Immature natural killer cell (primary cell): ENCODE data around the gene CYP46A1. TPM values are rescaled to one million over a fixed set of nuclear protein-coding genes. Genes with fewer than 3 reads are reported as not detected.

ENCODE experiments used
- DNase-seq, 3 donors: peaks; one replicate each; pipeline ENCODE4 v3.0.0; 2022; ENCODE audit warnings: mixed read lengths in 1 of 3
- H3K27ac Mint-ChIP-seq, 6 donors: one replicate each; pipeline ENCODE4 v1.8.0; 2020; ENCODE audit warnings: mixed read lengths in 6 of 6, mild to moderate bottlenecking in 5 of 6, inconsistent platforms in 4 of 6, moderate library complexity in 3 of 6
- H3K27me3 Mint-ChIP-seq, 3 donors: one replicate each; pipeline ENCODE4 v1.8.0; 2020 to 2021; ENCODE audit warnings: low read depth in 3 of 3, mild to moderate bottlenecking in 3 of 3, mixed read lengths in 3 of 3, moderate library complexity in 3 of 3, inconsistent platforms in 1 of 3
- H3K36me3 Mint-ChIP-seq, 3 donors: one replicate each; pipeline ENCODE4 v1.8.0; 2020; ENCODE audit warnings: mixed read lengths in 3 of 3, inconsistent platforms in 2 of 3, mild to moderate bottlenecking in 2 of 3
- H3K4me1 Mint-ChIP-seq, 2 donors: one replicate each; pipeline ENCODE4 v1.8.0; 2020; ENCODE audit warnings: inconsistent platforms in 2 of 2, mild to moderate bottlenecking in 2 of 2, mixed read lengths in 2 of 2, moderate library complexity in 1 of 2
- H3K4me3 Mint-ChIP-seq, 5 donors: one replicate each; pipeline ENCODE4 v1.8.0; 2020; ENCODE audit warnings: mild to moderate bottlenecking in 5 of 5, mixed read lengths in 5 of 5, inconsistent platforms in 3 of 5, moderate library complexity in 3 of 5
- H3K9me3 Mint-ChIP-seq, 6 donors: one replicate each; pipeline ENCODE4 v1.8.0; 2020; ENCODE audit warnings: mild to moderate bottlenecking in 6 of 6, mixed read lengths in 6 of 6, inconsistent platforms in 4 of 6, moderate library complexity in 3 of 6
- polyA plus RNA-seq, 3 donors: library from polyadenylated mRNA; unstranded; fragments of 300-500 nt; fragmentation: Illumina TruSeq; gene quantifications; one replicate each; pipeline ENCODE4 v1.2.3, GENCODE V29; 2021

CYP46A1 gene
- polyA plus RNA-seq, 3 donors from 2014 or later, result not detected

- no peak overlapping the region for H3K27ac Mint-ChIP-seq
- peaks cover 0 to 3% (median 0%) of the 10 kb centered on the region in 6 donors for H3K9me3 Mint-ChIP-seq
- H3K27me3 Mint-ChIP-seq, result peaks cover 8 to 16% (median 9%) of the 10 kb centered on the region in 3 donors
- H3K4me1 Mint-ChIP-seq, result peaks cover 9 to 11% of the 10 kb centered on the region in 2 donors
- H3K4me3 Mint-ChIP-seq, result peak overlapping the region in 4 of 5 donors; percentile 26 to 56 (median 40)
- no peaks in the 10 kb centered on the region for H3K36me3 Mint-ChIP-seq
- no peak for DNase-seq
These were observed 2.3 kb upstream of the CYP46A1 start for GRCh38 chr14:99681832-99682148.

- H3K36me3 Mint-ChIP-seq, result no peaks in the 10 kb centered on the region
- H3K4me3 Mint-ChIP-seq, result peak overlapping the region; percentile 87 to 97 (median 93)
- peaks cover 8 to 19% (median 9%) of the 10 kb centered on the region in 3 donors for H3K27me3 Mint-ChIP-seq
- peak; percentile 74 to 81 (median 76) for DNase-seq
- H3K4me1 Mint-ChIP-seq, result peaks cover 9 to 10% of the 10 kb centered on the region in 2 donors
- H3K27ac Mint-ChIP-seq, result peak overlapping the region; percentile 24 to 88 (median 52)
- peaks cover 0 to 3% (median 0%) of the 10 kb centered on the region in 6 donors for H3K9me3 Mint-ChIP-seq
These were observed 1.1 kb upstream of the CYP46A1 start for GRCh38 chr14:99682809-99683618.

- no peaks in the 10 kb centered on the region for H3K36me3 Mint-ChIP-seq
- peaks cover 10 to 24% (median 16%) of the 10 kb centered on the region in 3 donors for H3K27me3 Mint-ChIP-seq
- H3K4me1 Mint-ChIP-seq, result peaks cover 9 to 10% of the 10 kb centered on the region in 2 donors
- no peak overlapping the region for H3K4me3 Mint-ChIP-seq
- H3K9me3 Mint-ChIP-seq, result no peaks in the 10 kb centered on the region
- no peak overlapping the region for H3K27ac Mint-ChIP-seq
- peak in 1 of 3 donors; percentile 12 for DNase-seq
These were observed 374 bp downstream of the CYP46A1 start for GRCh38 chr14:99684410-99684934.

GRCh38 chr14:99685151-99685591 is 1.1 kb downstream of the CYP46A1 start:
- DNase-seq, result no peak
- Mint-ChIP-seq H3K4me1 (peaks cover 9 to 10% of the 10 kb centered on the region in 2 donors), H3K4me3 (peak overlapping the region in 4 of 5 donors; percentile 53 to 65 (median 62)), H3K9me3 (no peaks in the 10 kb centered on the region), H3K36me3 (no peaks in the 10 kb centered on the region), H3K27ac (no peak overlapping the region), H3K27me3 (peaks cover 10 to 28% (median 21%) of the 10 kb centered on the region in 3 donors)

GRCh38 chr14:99685596-99685995 is 1.5 kb downstream of the CYP46A1 start:
- H3K4me3 Mint-ChIP-seq, result peak overlapping the region; percentile 3 to 65 (median 59)
- peaks cover 9 to 10% of the 10 kb centered on the region in 2 donors for H3K4me1 Mint-ChIP-seq
- no peak overlapping the region for H3K27ac Mint-ChIP-seq
- H3K27me3 Mint-ChIP-seq, result peaks cover 10 to 28% (median 22%) of the 10 kb centered on the region in 3 donors
- H3K9me3 Mint-ChIP-seq, result no peaks in the 10 kb centered on the region
- no peaks in the 10 kb centered on the region for H3K36me3 Mint-ChIP-seq
- no peak for DNase-seq

GRCh38 chr14:99686557-99687283 is 2.6 kb downstream of the CYP46A1 start:
- peaks cover 10 to 31% (median 26%) of the 10 kb centered on the region in 3 donors for H3K27me3 Mint-ChIP-seq
- peaks cover 9 to 10% of the 10 kb centered on the region in 2 donors for H3K4me1 Mint-ChIP-seq
- no peak overlapping the region for H3K27ac Mint-ChIP-seq
- no peak for DNase-seq
- no peaks in the 10 kb centered on the region for H3K9me3 Mint-ChIP-seq
- H3K36me3 Mint-ChIP-seq, result no peaks in the 10 kb centered on the region
- peak overlapping the region in 2 of 5 donors; percentile 14 to 22 for H3K4me3 Mint-ChIP-seq

- Mint-ChIP-seq H3K27ac (no peak overlapping the region), H3K4me3 (no peak overlapping the region), H3K9me3 (peaks cover 0 to 2% (median 0%) of the 10 kb centered on the region in 6 donors), H3K4me1 (peaks cover 7 to 9% of the 10 kb centered on the region in 2 donors), H3K27me3 (peaks cover 10 to 29% (median 29%) of the 10 kb centered on the region in 3 donors), H3K36me3 (no peaks in the 10 kb centered on the region)
- peak in 2 of 3 donors; percentile 9 to 15 for DNase-seq
These were observed 3.4 kb downstream of the CYP46A1 start for GRCh38 chr14:99687284-99688209.

- Mint-ChIP-seq H3K4me1 (peaks cover under 1 to 5% of the 10 kb centered on the region in 2 donors), H3K9me3 (peaks cover 0 to 3% (median 0%) of the 10 kb centered on the region in 6 donors), H3K36me3 (no peaks in the 10 kb centered on the region), H3K27me3 (peaks cover 8 to 27% (median 25%) of the 10 kb centered on the region in 3 donors), H3K27ac (no peak overlapping the region), H3K4me3 (no peak overlapping the region)
- no peak for DNase-seq
These were observed 4.1 kb downstream of the CYP46A1 start for GRCh38 chr14:99688210-99688581.

- Mint-ChIP-seq H3K36me3 (no peaks in the 10 kb centered on the region), H3K4me3 (peak overlapping the region in 1 of 5 donors; percentile 25), H3K27ac (no peak overlapping the region), H3K27me3 (peaks cover 8 to 26% (median 24%) of the 10 kb centered on the region in 3 donors), H3K9me3 (peaks cover 0 to 3% (median 0%) of the 10 kb centered on the region in 6 donors), H3K4me1 (peaks cover 0 to 3% of the 10 kb centered on the region in 2 donors)
- DNase-seq, result no peak
These were observed 4.5 kb downstream of the CYP46A1 start for GRCh38 chr14:99688629-99689028.

GRCh38 chr14:99689266-99690236 is 5.5 kb downstream of the CYP46A1 start:
- Mint-ChIP-seq H3K4me1 (no peaks in the 10 kb centered on the region), H3K27ac (peak overlapping the region in 1 of 6 donors; percentile 2), H3K36me3 (no peaks in the 10 kb centered on the region), H3K9me3 (peaks cover 0 to 3% (median 0%) of the 10 kb centered on the region in 6 donors), H3K4me3 (no peak overlapping the region), H3K27me3 (peaks cover 4 to 24% (median 22%) of the 10 kb centered on the region in 3 donors)
- DNase-seq, result no peak

GRCh38 chr14:99690636-99691035 is 6.5 kb downstream of the CYP46A1 start:
- Mint-ChIP-seq H3K4me1 (no peaks in the 10 kb centered on the region), H3K27ac (no peak overlapping the region), H3K36me3 (no peaks in the 10 kb centered on the region), H3K9me3 (peaks cover 0 to 3% (median 0%) of the 10 kb centered on the region in 6 donors), H3K4me3 (no peak overlapping the region), H3K27me3 (peaks cover 1 to 26% (median 24%) of the 10 kb centered on the region in 3 donors)
- DNase-seq, result no peak
